ENCODE data around the gene ARHGEF7. TPM values are rescaled to one million over a fixed set of nuclear protein-coding genes. Genes with fewer than 3 reads are reported as not detected.
A peak's percentile ranks its signal among the peaks of the same experiment; 100 is the strongest.

The ARHGEF7 gene
- total RNA-seq, result 100 to 1,000 TPM in 2 of 5 donors, 10 to 100 TPM in 3; 35.6 to 126 (median 91.9) TPM
- polyA plus RNA-seq, result 10 to 100 TPM; 11.6 to 17.6 (median 11.9) TPM
- long read RNA-seq, donor 1, result 0 reads
- long read RNA-seq, donor 2, full-length matches to known transcripts, result 1 of 7 reads
- long read RNA-seq, donor 2, partial matches to known transcripts, result 6 of 7 reads
- long read RNA-seq, donor 2, other reads (novel, unspliced or antisense), result 0 of 7 reads
- long read RNA-seq, donor 3, full-length matches to known transcripts, result 1 of 11 reads
- long read RNA-seq, donor 3, partial matches to known transcripts, result 10 of 11 reads
- long read RNA-seq, donor 3, other reads (novel, unspliced or antisense), result 0 of 11 reads
- long read RNA-seq, donor 4, result 0 reads
- long read RNA-seq, donor 5, full-length matches to known transcripts, result 1 of 1 reads
- long read RNA-seq, donor 5, partial matches to known transcripts, result 0 of 1 reads
- long read RNA-seq, donor 5, other reads (novel, unspliced or antisense), result 0 of 1 reads
- long read RNA-seq, donor 6, partial matches to known transcripts, result 80 of 82 reads
- long read RNA-seq, donor 6, other reads (novel, unspliced or antisense), result 0 of 82 reads
- long read RNA-seq, donor 7, partial matches to known transcripts, result 0 of 2 reads
- long read RNA-seq, donor 7, other reads (novel, unspliced or antisense), result 0 of 2 reads
- long read RNA-seq, donor 8, result 0 reads
- long read RNA-seq, donor 9, result 0 reads
- long read RNA-seq, donor 10, result 0 reads

GRCh38 chr13:111115061-111115964 lies at the start of gene ARHGEF7:
Gene ARHGEF7 (plus strand): TSS chr13:111115310. CDS start chr13:111115527, 217 bp downstream.
- DNase-seq, result peak in 1 of 2 donors; percentile 71
- Histone ChIP-seq H3K27me3 (peaks cover 0 to 88% (median 36%) of the 10 kb centered on the region in 3 donors), H3K27ac (peak within 1 kb of the TSS; percentile 57 to 81 (median 66)), H3K36me3 (no peaks in the 10 kb centered on the region), H3K9me3 (peaks cover 0 to 2% (median 0%) of the 10 kb centered on the region in 4 donors), H3K4me1 (peaks cover 18 to 25% (median 22%) of the 10 kb centered on the region in 4 donors), H3K4me3 (peak within 1 kb of the TSS; percentile 53 to 75 (median 59))
- TF ChIP-seq POLR2A (IDR thresholded peaks at IDR 0.05), result no peak
- TF ChIP-seq EP300 (IDR thresholded peaks at IDR 0.05), result no peak
- TF ChIP-seq CTCF (IDR thresholded peaks at IDR 0.05), result no peak
- TF ChIP-seq POLR2AphosphoS5 (IDR thresholded peaks at IDR 0.05), result no peak
- intact Hi-C loops (cut with DNase I; ENCODE audit: low total_unique reads), result no loop called here
- 1 to 4% (median 1%) methylated on average over 20 to 128 of the region's 137 CpGs for WGBS, 5 donors

- TF ChIP-seq POLR2A (IDR thresholded peaks at IDR 0.05), result no peak
- no peak for TF ChIP-seq CTCF (IDR thresholded peaks at IDR 0.05)
- TF ChIP-seq POLR2AphosphoS5 (IDR thresholded peaks at IDR 0.05), result no peak
- no peak for TF ChIP-seq EP300 (IDR thresholded peaks at IDR 0.05)
- WGBS, 5 donors, result 87 to 94% (median 91%) methylated on average over 11 to 12 of the region's 12 CpGs
- Histone ChIP-seq H3K27ac (no peak overlapping the region), H3K4me3 (no peak overlapping the region), H3K9me3 (peaks cover 0 to 3% (median 0%) of the 10 kb centered on the region in 4 donors), H3K4me1 (peaks cover 0 to 14% (median 8%) of the 10 kb centered on the region in 4 donors), H3K36me3 (no peaks in the 10 kb centered on the region), H3K27me3 (peaks cover 0 to 31% (median 4%) of the 10 kb centered on the region in 3 donors)
- intact Hi-C loops (cut with DNase I; ENCODE audit: low total_unique reads), result loop anchor here (10.0 kb wide), 1 partner anchor 149 kb away; no protein-coding TSS in a partner anchor
- peak in 1 of 2 donors; percentile 24 for DNase-seq
Measured at GRCh38 chr13:111065698-111066097, 49.4 kb upstream of the ARHGEF7 start.

DNA sequence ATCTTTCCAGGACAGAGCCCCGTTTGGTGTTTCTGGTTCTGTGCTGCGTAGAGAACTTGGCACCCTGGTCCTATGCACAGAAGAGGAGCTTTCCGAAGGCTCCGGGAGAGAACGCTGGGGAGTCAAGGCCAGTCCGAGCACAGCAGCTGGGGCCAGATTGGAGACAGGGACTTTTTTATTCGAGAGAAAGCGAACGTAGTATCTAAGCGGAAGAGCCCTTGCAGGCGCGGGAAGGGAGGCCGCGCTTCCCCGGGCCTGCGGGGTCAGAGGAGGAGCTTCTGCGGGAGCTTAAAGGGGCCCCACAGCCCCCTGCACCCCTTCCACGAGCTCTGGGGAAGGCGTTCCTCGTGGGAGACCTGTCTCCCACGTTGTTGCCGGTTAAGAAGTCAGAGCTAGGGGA lies 48.6 kb upstream of the ARHGEF7 start:
- peak overlapping the region in 2 of 4 donors; percentile 51 to 69 for H3K4me3 ChIP-seq
- no peaks in the 10 kb centered on the region for H3K36me3 ChIP-seq
- TF ChIP-seq EP300 (IDR thresholded peaks at IDR 0.05) (no peak), CTCF (IDR thresholded peaks at IDR 0.05) (no peak), POLR2AphosphoS5 (IDR thresholded peaks at IDR 0.05) (no peak), POLR2A (IDR thresholded peaks at IDR 0.05) (no peak)
- H3K27ac ChIP-seq, result peak overlapping the region in 3 of 5 donors; percentile 18 to 66 (median 50)
- WGBS, 5 donors, result 38 to 54% (median 48%) methylated on average over 20 to 22 of the region's 22 CpGs
- H3K9me3 ChIP-seq, result peaks cover 0 to 11% (median 4%) of the 10 kb centered on the region in 4 donors
- DNase-seq, result peak in 1 of 2 donors; percentile 41
- intact Hi-C loops (cut with DNase I; ENCODE audit: low total_unique reads), result loop anchor here (10.0 kb wide), 1 partner anchor 148 kb away; no protein-coding TSS in a partner anchor
- H3K27me3 ChIP-seq, result peaks cover 0 to 31% (median 4%) of the 10 kb centered on the region in 3 donors
- H3K4me1 ChIP-seq, result peaks cover 0 to 14% (median 8%) of the 10 kb centered on the region in 4 donors

All from stomach (tissue), 19 donors.